Measurements from ENCODE around the gene SRGAP1. TPM values are rescaled to one million over a fixed set of nuclear protein-coding genes. Genes with fewer than 3 reads are reported as not detected.

Gene SRGAP1
- total RNA-seq, 8 experiments from 2014 or later, result 2.2 to 11.4 (median 8.3) TPM

DNA sequence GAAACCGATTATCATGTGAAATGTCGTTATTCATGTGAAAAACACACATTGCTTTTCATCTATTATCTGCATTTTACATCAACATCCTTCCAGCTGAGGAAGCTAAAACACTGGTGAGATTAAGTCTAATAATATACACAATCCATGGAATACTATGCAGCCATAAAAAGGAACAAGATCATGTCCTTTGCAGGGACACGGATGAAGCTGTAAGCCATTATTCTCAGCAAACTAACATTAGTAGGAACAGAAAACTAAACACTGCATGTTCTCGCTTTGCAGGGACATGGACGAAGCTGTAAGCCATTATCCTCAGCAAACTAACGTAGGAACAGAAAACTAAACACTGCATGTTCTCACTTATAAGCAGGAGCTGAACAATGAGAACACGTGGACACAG is 359.3 kb downstream of the SRGAP1 start:
- ATAC-seq (replicated peaks in 6 of 8), result no peak
- in situ Hi-C loops (cut with MboI; ENCODE audit: low pct_unique_long_range_greater_than_20kb in 2 of 9, low sequenced_read_pairs in 9 of 9, unreplicated experiment in 9 of 9), result no loop called here
- Histone ChIP-seq H3K4me3 (no peak overlapping the region), H3K4me1 (replicated peaks in 1 of 2) (no peaks in the 10 kb centered on the region), H3K27ac (no peak overlapping the region)
- 43 to 83% (median 60%) methylated on average over 2 to 7 of the region's 7 CpGs for WGBS, 10 experiments

DNA sequence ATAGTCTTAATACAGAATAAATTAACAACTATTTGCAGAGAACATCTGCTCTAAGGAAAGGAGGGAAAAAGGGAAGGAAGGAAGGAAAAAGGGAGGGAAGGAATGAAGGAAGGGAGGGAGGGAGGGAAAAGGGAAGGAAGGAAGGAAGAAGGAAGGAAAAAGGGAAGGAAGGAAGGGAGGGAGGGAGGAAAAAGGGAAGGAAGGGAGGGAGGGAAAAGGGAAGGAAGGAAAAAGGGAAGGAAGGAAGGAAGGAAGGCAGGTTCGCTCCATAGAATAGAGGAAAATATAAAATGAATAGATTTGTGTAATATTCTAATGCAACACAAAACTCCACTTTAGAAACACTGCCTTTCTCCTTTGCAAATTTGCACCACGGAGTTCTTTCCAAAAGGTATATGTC is 361.0 kb downstream of the SRGAP1 start:
- Histone ChIP-seq H3K27ac (no peak overlapping the region), H3K4me1 (replicated peaks in 1 of 2) (no peaks in the 10 kb centered on the region), H3K4me3 (no peak overlapping the region)
- in situ Hi-C loops (cut with MboI; ENCODE audit: low pct_unique_long_range_greater_than_20kb in 2 of 9, low sequenced_read_pairs in 9 of 9, unreplicated experiment in 9 of 9), result no loop called here
- WGBS, 10 experiments, result 43 to 93% (median 85%) methylated on average over 1 to 2 of the region's 2 CpGs; no CpG with 5 or more reads in 4 of the 10 experiments
- ATAC-seq (replicated peaks in 6 of 8), result no peak

DNA sequence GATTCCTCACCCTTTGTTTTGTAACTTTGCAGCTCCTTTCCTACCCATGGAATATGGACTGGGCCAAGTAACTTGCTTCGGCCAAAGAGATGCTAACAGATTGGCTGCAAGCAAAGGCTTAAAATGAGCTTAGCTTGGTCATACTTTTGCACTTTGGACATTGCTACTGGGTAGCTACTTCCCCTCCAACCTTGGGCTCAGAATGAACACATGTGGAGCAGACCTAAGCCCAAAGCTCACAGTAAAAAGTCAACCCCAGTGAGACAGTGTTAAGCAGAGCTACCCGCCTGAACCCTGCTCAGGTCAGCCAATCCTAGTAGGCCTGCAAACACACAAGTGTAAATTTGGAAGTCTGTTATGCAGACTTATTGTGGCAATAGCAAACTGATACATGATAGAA is 363.0 kb downstream of the SRGAP1 start:
- Histone ChIP-seq H3K4me3 (no peak overlapping the region), H3K27ac (no peak overlapping the region), H3K4me1 (replicated peaks in 1 of 2) (no peaks in the 10 kb centered on the region)
- 83 to 100% (median 100%) methylated on average over 1 to 2 of the region's 2 CpGs; no CpG with 5 or more reads in 1 of the 10 experiments for WGBS, 10 experiments
- in situ Hi-C loops (cut with MboI; ENCODE audit: low pct_unique_long_range_greater_than_20kb in 2 of 9, low sequenced_read_pairs in 9 of 9, unreplicated experiment in 9 of 9), result no loop called here
- ATAC-seq (replicated peaks in 6 of 8), result no peak

Other genes with a start within 250 kb of the SRGAP1 start
- gene DPY19L2, start 176.2 kb upstream of the SRGAP1 start, total RNA-seq, result 10 to 100 TPM in 5 of 8 experiments, 1 to 10 TPM in 3; 1.7 to 22.8 (median 14.7) TPM
- 10 to 100 TPM; 11.0 to 32.4 (median 17.4) TPM for gene RXYLT1, start 64.8 kb upstream of the SRGAP1 start, total RNA-seq